Body of pancreas (tissue), 4 donors: Measurements from ENCODE around the gene KHK. TPM values are rescaled to one million over a fixed set of nuclear protein-coding genes. Genes with fewer than 3 reads are reported as not detected.
"Not testable (repeated sequence)": the region's sequence is repeated elsewhere in the genome, so short reads cannot be mapped to it uniquely, and the experiment has no call there.

ENCODE experiments used
- ATAC-seq: fragments of 150-250 bp; one replicate; pipeline ENCODE4 v1.9.1; 2016
- DNase-seq, 4 donors: peaks; one replicate each; pipeline ENCODE4 v3.0.0-alpha.2; 2019
- H3K27ac ChIP-seq, 4 donors: fragments of 200-600 bp; sonication (generic); 1 replicate in 3 of 4; 2 replicates in 1 of 4; pipeline versions ENCODE4 v1.5.1 to v1.6.1; 2016 to 2019; ENCODE audit warnings: mild to moderate bottlenecking in 1 of 4, mixed read lengths in 1 of 4, moderate library complexity in 1 of 4
- H3K27me3 ChIP-seq, 2 donors: fragments of 200-600 bp; sonication (generic); one replicate each; pipeline ENCODE4 v1.6.0; 2016; ENCODE audit warnings: mild to moderate bottlenecking in 1 of 2
- H3K36me3 ChIP-seq, 2 donors: fragments of 200-600 bp; sonication (generic); replicated peaks in 1 of 2; 2 replicates each; pipeline ENCODE4 v1.5.1; 2016; ENCODE audit warnings: low read depth in 2 of 2; ENCODE audit not compliant: insufficient read depth in 1 of 2
- H3K4me1 ChIP-seq: fragments of 200-600 bp; sonication (generic); one replicate; pipeline ENCODE4 v1.6.0; 2016
- H3K4me3 ChIP-seq, 2 donors: fragments of 200-600 bp; sonication (generic); 1 replicate in 1 of 2; 2 replicates in 1 of 2; pipeline ENCODE4 v1.5.1; 2016 to 2019
- H3K9me3 ChIP-seq, 3 donors: fragments of 200-600 bp; sonication (generic); 1 replicate in 2 of 3; 2 replicates in 1 of 3; pipeline ENCODE4 v1.5.1; 2016
- CTCF ChIP-seq, 7 experiments: fragments of 450-650 bp in 4 of 7; fragments of 200-600 bp in 3 of 7; sonication (generic) in 3 of 7; IDR thresholded peaks; one replicate each; pipeline ENCODE4 v1.5.1; 2016 to 2019; ENCODE audit warnings: antibody characterized with exemption in 7 of 7
- POLR2A ChIP-seq, 3 donors: fragments of 450-650 bp; IDR thresholded peaks; one replicate each; pipeline ENCODE4 v1.6.1; 2016; ENCODE audit warnings: antibody characterized with exemption in 3 of 3, mild to moderate bottlenecking in 2 of 3
- WGBS, 2 donors: methylation state at CpG; one replicate each; pipeline ENCODE4 v1.1.5; 2017; 5-methylcytosine and 5-hydroxymethylcytosine counted together
- intact Hi-C: fragments of 100-400 bp; cut with DNase I; formaldehyde crosslinking; loops from one replicate; pipeline ENCODE4 v1.15.1; 2023
- total RNA-seq, 2 donors: library from RNA; depleted of rRNA; stranded (reverse); fragments of >200 nt; gene quantifications; one replicate each; pipeline ENCODE4 v1.1.0, GENCODE V29; 2016

The KHK gene
- total RNA-seq, 2 donors from 2014 or later: 4.2 to 7.3 TPM

- TF ChIP-seq CTCF (IDR thresholded peaks at IDR 0.05) (no peak), POLR2A (IDR thresholded peaks at IDR 0.05) (no peak)
- DNase-seq (no peak), ATAC-seq (no peak)
- no peaks in the 10 kb centered on the region for H3K27me3 ChIP-seq
- no peak overlapping the region for H3K4me3 ChIP-seq
- intact Hi-C loops: no loop called here
- H3K4me1 ChIP-seq: no peaks in the 10 kb centered on the region
- H3K9me3 ChIP-seq: no peaks in the 10 kb centered on the region
- no peak overlapping the region for H3K27ac ChIP-seq
- WGBS, 2 donors: 86 to 91% methylated on average over 3 of the region's 3 CpGs
- H3K36me3 ChIP-seq: no peaks in the 10 kb centered on the region
Measured at GRCh38 chr2:27109083-27109482, 22.5 kb downstream of the KHK start.

GRCh38 chr2:27110603-27111352, 24.2 kb downstream of the KHK start:
- 75 to 76% methylated on average over 23 to 24 of the region's 24 CpGs for WGBS, 2 donors

DNA sequence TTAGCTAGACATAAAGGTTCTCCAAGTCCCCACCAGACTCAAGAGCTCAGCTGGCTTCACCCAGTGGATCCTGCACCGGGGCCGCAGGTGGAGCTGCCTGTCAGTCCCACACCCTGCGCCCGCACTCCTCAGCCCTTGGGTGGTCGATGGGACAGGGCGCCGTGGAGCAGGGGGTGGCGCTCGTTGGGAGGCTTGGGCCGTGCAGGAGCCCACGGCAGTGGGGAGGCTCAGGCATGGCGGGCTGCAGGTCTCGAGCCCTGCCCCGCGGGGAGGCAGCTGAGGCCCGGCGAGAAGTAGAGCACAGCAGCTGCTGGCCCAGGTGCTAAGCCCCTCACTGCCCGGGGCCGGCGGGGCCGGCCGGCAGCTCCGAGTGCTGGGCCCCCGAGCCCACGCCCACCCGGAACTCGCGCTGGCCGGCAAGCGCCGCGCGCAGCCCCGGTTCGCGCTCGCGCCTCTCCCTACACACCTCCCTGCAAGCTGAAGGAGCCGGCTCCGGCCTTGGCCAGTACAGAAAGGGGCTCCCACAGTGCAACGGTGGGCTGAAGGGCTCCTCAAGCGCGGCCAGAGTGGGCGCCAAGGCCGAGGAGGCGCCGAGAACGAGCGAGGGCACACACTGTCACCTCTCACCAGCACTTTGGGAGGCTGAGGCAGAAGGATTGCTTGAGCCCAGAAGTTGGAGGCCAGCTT, 25.0 kb downstream of the KHK start:
- not testable (repeated sequence) for DNase-seq
- WGBS, 2 donors: 84 to 94% methylated on average over 15 to 38 of the region's 49 CpGs

More at GRCh38 chr2:27110603-27111352, 24.2 kb downstream of the KHK start:
- H3K9me3 ChIP-seq, DNase-seq, H3K36me3 ChIP-seq, H3K4me1 ChIP-seq, intact Hi-C loops, H3K27ac ChIP-seq, ATAC-seq, H3K27me3 ChIP-seq, H3K4me3 ChIP-seq: not testable (repeated sequence)

DNA sequence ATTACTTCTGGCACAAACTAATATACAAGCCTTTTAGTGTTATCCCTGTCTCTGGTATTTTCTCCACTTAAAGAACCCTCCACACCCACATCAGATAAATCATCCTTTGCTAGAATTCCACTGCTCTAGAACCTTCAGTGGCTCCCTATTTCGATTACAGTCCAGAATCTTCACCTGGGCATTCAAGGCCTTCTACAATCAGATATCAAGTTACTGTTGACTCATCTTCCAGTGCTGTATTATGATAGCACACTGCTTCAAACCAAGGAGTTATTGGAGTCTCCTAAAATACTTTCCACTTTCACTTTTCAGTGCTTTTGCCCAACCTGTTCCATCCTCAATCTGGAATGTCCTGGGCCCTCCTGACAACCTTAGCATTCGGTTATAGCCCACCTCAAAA, 28.9 kb downstream of the KHK start:
- ATAC-seq (no peak), DNase-seq (no peak)
- WGBS, 2 donors: 54 to 62% methylated on average over 2 of the region's 2 CpGs
- peaks cover 12% of the 10 kb centered on the region for H3K4me1 ChIP-seq
- intact Hi-C loops: no loop called here
- TF ChIP-seq CTCF (IDR thresholded peaks at IDR 0.05) (no peak), POLR2A (IDR thresholded peaks at IDR 0.05) (no peak)
- peaks cover 0 to 12% of the 10 kb centered on the region in 2 donors for H3K27me3 ChIP-seq
- H3K36me3 ChIP-seq: no peaks in the 10 kb centered on the region
- no peak overlapping the region for H3K27ac ChIP-seq
- no peaks in the 10 kb centered on the region for H3K9me3 ChIP-seq
- no peak overlapping the region for H3K4me3 ChIP-seq

More for the DNA sequence above, 25.0 kb downstream of the KHK start:
- H3K27me3 ChIP-seq, intact Hi-C loops, H3K27ac ChIP-seq, H3K4me1 ChIP-seq, ATAC-seq, H3K9me3 ChIP-seq, H3K4me3 ChIP-seq, H3K36me3 ChIP-seq: not testable (repeated sequence)

GRCh38 chr2:27117995-27118524, 31.5 kb downstream of the KHK start:
- ATAC-seq: no peak
- intact Hi-C loops: no loop called here
- Histone ChIP-seq H3K4me3 (no peak overlapping the region), H3K4me1 (peaks cover 15% of the 10 kb centered on the region), H3K9me3 (no peaks in the 10 kb centered on the region), H3K27me3 (peaks cover 0 to 12% of the 10 kb centered on the region in 2 donors), H3K36me3 (no peaks in the 10 kb centered on the region), H3K27ac (no peak overlapping the region)
- WGBS, 2 donors: 28 to 56% methylated on average over 10 to 14 of the region's 14 CpGs
- no peak for DNase-seq
- no peak for TF ChIP-seq CTCF (IDR thresholded peaks at IDR 0.05)
